Endodermal cell (in vitro differentiated cells): ENCODE measurements around the gene SUGCT. TPM values are rescaled to one million over a fixed set of nuclear protein-coding genes. Genes with fewer than 3 reads are reported as not detected.

Source experiments
- DNase-seq: peaks from one replicate; pipeline ENCODE4 v3.0.0-alpha.2; 2017
- H3K27ac ChIP-seq: 2 replicates; pipeline ENCODE4 v1.5.1; 2013; ENCODE audit warnings: mild to moderate bottlenecking, low read depth, low read length, moderate library complexity
- H3K27me3 ChIP-seq: 2 replicates; pipeline ENCODE4 v1.6.1; 2013; ENCODE audit warnings: mild to moderate bottlenecking, low read length, moderate library complexity; ENCODE audit not compliant: insufficient read depth, control insufficient read depth, poor library complexity, severe bottlenecking
- H3K36me3 ChIP-seq: 2 replicates; pipeline ENCODE4 v1.7.0; 2013; ENCODE audit warnings: mild to moderate bottlenecking, low read length, moderate library complexity; ENCODE audit not compliant: control insufficient read depth, insufficient read depth
- H3K4me1 ChIP-seq: one replicate; pipeline ENCODE4 v1.7.0; 2013; ENCODE audit warnings: low read length; ENCODE audit not compliant: control insufficient read depth, insufficient read depth
- H3K4me3 ChIP-seq: 2 replicates; pipeline ENCODE4 v1.5.1; 2013; ENCODE audit warnings: mild to moderate bottlenecking, low read length, moderate library complexity
- H3K9ac ChIP-seq: 2 replicates; pipeline ENCODE4 v1.6.1; 2013; ENCODE audit warnings: mild to moderate bottlenecking, low read length, moderate library complexity; ENCODE audit not compliant: poor library complexity, severe bottlenecking; ENCODE audit errors: extremely low read depth
- H3K9me3 ChIP-seq: 2 replicates; pipeline ENCODE4 v1.6.1; 2013; ENCODE audit warnings: mild to moderate bottlenecking, low read length, moderate library complexity; ENCODE audit not compliant: control insufficient read depth
- H3K27ac Mint-ChIP-seq: 2 replicates; pipeline ENCODE4 v1.8.0; 2020; ENCODE audit warnings: mixed read lengths
- H3K27me3 Mint-ChIP-seq: 2 replicates; pipeline ENCODE4 v1.8.0; 2021; ENCODE audit warnings: mild to moderate bottlenecking, mixed read lengths; ENCODE audit not compliant: insufficient read depth
- H3K36me3 Mint-ChIP-seq: 2 replicates; pipeline ENCODE4 v1.8.0; 2020; ENCODE audit warnings: low read depth, mixed read lengths
- H3K4me1 Mint-ChIP-seq: 2 replicates; pipeline ENCODE4 v1.8.0; 2020; ENCODE audit warnings: mixed read lengths
- H3K4me3 Mint-ChIP-seq: 2 replicates; pipeline ENCODE4 v1.8.0; 2020; ENCODE audit warnings: mild to moderate bottlenecking, moderate library complexity, mixed read lengths
- H3K9me3 Mint-ChIP-seq: 2 replicates; pipeline ENCODE4 v1.8.0; 2020; ENCODE audit warnings: mild to moderate bottlenecking, mixed read lengths
- CTCF ChIP-seq: fragments of 200-600 bp; sonication (generic); conservative IDR thresholded peaks from 2 replicates; pipeline ENCODE4 v1.5.0; 2021; ENCODE audit warnings: antibody characterized with exemption, mild to moderate bottlenecking
- WGBS, 2 experiments: methylation state at CpG; one replicate each; pipeline versions ENCODE4 v1.1.5 to v1.1.7; 2013; ENCODE audit warnings: missing lambda C conversion rate in 2 of 2, mixed read lengths in 1 of 2; ENCODE audit not compliant: insufficient coverage in 1 of 2, insufficient read length in 1 of 2; 5-methylcytosine and 5-hydroxymethylcytosine counted together
- total RNA-seq, 2 donors: library from RNA; stranded (reverse); fragmentation: NEBNext Ultra II Directional in 1 of 2; extraction: Animal tissue kit (Norgen Biotek cat#: 25700) in 1 of 2; gene quantifications; 2 replicates in 1 of 2; 3 replicates in 1 of 2; pipeline ENCODE4 v1.2.1, GENCODE V29; 2021

Gene SUGCT
- total RNA-seq, 2 donors from 2014 or later: 3.6 to 3.9 TPM

DNA sequence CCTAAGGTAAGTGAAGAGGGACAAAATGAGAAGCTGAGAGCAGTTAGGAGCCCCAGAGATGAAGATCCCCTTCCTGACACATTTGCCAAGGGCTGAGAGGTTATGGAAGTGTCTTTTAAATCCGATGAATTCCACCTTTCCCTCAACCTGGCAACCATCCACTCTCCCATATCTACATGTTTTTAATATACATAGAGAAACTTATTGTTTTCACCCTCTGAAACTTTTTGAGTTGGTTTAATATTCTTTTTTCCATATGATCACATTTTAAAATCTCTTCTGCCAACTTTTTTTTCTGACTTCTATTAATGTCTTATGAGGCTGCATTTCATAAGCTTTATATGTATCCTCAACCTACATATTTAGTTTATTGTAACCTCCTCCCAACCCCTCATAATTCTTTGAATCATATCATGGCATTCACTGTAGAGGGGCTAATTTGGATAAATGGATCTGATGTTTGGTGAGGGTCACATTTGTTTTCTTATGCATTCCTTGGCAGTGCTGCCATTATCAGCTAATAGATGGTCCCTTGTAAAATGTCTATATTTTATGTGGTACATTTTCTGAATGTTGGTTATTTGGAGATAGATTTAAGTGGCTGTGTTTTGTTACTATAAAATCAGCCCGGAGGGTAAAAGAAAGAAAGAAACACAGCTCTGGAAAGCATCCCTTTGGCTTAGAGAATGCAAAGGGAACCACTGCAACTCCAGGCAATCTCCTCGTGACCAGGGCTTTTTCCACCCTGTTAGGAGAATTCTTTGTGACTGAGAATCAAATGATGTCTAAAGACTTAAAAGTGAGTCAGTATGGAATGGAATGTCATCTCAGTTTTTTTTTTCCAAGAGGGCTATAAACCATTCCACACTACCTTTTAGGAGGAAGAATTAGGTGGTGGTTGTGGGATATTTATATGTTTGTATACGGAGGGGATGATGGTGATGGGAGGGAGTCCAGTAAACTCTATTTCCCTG, 334.4 kb downstream of the SUGCT start:
- no peak overlapping the region for H3K4me3 Mint-ChIP-seq
- no peaks in the 10 kb centered on the region for H3K36me3 Mint-ChIP-seq
- no peak for TF ChIP-seq CTCF
- H3K27ac Mint-ChIP-seq: no peak overlapping the region
- H3K4me1 Mint-ChIP-seq: no peaks in the 10 kb centered on the region
- Histone ChIP-seq H3K27ac (no peak overlapping the region), H3K9me3 (no peaks in the 10 kb centered on the region), H3K4me1 (no peaks in the 10 kb centered on the region), H3K36me3 (no peaks in the 10 kb centered on the region), H3K4me3 (no peak overlapping the region), H3K9ac (no peak overlapping the region), H3K27me3 (no peaks in the 10 kb centered on the region)
- WGBS, 2 experiments: 63 to 82% methylated on average over 1 to 4 of the region's 4 CpGs
- H3K27me3 Mint-ChIP-seq: no peaks in the 10 kb centered on the region
- no peak for DNase-seq
- no peaks in the 10 kb centered on the region for H3K9me3 Mint-ChIP-seq

DNA sequence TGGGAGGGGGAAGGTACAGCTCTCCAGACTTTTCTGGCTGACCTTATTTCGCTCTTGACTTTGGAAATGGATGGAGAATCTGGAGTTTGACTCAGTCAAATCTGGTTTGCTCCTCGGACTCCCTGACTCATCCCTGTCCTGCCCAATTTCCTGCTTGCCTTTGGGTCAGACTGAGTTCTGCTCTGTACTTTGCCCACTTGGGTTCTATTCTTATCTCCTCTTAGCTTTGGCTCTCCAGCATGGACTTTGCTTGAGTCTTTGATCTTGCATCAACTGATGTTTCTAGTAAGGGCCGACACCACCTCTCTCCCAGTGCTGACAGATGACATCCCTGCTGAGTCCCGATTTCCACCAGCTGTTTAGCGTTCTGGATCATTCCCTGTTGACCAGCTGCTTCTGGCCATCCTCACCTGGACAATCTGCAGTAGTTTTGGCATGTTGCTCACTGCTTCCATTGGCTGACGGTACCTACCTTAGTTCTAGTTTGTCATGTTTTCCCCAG, 335.3 kb downstream of the SUGCT start:
- H3K4me1 ChIP-seq: no peaks in the 10 kb centered on the region
- no peak overlapping the region for H3K27ac ChIP-seq
- Mint-ChIP-seq H3K9me3 (no peaks in the 10 kb centered on the region), H3K4me3 (no peak overlapping the region), H3K27ac (no peak overlapping the region), H3K4me1 (no peaks in the 10 kb centered on the region), H3K36me3 (no peaks in the 10 kb centered on the region), H3K27me3 (no peaks in the 10 kb centered on the region)
- H3K36me3 ChIP-seq: no peaks in the 10 kb centered on the region
- no peak overlapping the region for H3K9ac ChIP-seq
- 89 to 90% methylated on average over 6 of the region's 6 CpGs for WGBS, 2 experiments
- no peak for DNase-seq
- H3K4me3 ChIP-seq: no peak overlapping the region
- TF ChIP-seq CTCF: no peak
- H3K9me3 ChIP-seq: no peaks in the 10 kb centered on the region
- no peaks in the 10 kb centered on the region for H3K27me3 ChIP-seq

DNA sequence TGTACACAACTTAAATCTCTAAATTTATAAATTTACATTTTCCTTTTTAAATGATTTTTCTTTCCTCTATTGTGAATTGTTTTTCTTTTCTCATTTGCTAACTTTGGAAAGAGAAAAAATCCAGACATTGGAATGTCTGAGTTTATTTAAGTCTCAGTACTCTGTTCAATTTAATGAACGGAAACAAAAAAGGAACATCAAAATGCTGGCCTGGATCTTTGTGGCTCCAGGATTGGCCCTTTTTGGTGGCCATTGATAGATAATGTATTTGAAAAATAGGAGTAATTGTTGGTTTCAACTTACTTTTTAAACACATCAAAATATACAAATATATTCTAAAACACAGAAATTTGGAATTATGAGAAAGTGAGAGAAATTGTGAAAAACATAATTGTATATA, 336.0 kb downstream of the SUGCT start:
- Histone ChIP-seq H3K27ac (no peak overlapping the region), H3K4me3 (no peak overlapping the region), H3K4me1 (no peaks in the 10 kb centered on the region), H3K9ac (no peak overlapping the region), H3K9me3 (no peaks in the 10 kb centered on the region), H3K36me3 (no peaks in the 10 kb centered on the region), H3K27me3 (no peaks in the 10 kb centered on the region)
- Mint-ChIP-seq H3K4me3 (no peak overlapping the region), H3K4me1 (no peaks in the 10 kb centered on the region), H3K27me3 (no peaks in the 10 kb centered on the region), H3K36me3 (no peaks in the 10 kb centered on the region), H3K9me3 (no peaks in the 10 kb centered on the region), H3K27ac (no peak overlapping the region)
- no peak for TF ChIP-seq CTCF
- WGBS, 2 experiments: 97% methylated on average over 1 of the region's 1 CpG; no CpG with 5 or more reads in 1 of the 2 experiments
- no peak for DNase-seq
